GM20000 (cell line): ENCODE results near the gene ROS1.
"Not testable (repeated sequence)": the region's sequence is repeated elsewhere in the genome, so short reads cannot be mapped to it uniquely, and the experiment has no call there.

ENCODE experiments used
- DNase-seq: peaks from one replicate; pipeline ENCODE4 v3.0.0; 2012; ENCODE audit warnings: low spot score
- CTCF ChIP-seq: IDR thresholded peaks from 2 replicates; pipeline ENCODE4 v1.5.1; 2012; ENCODE audit warnings: mild to moderate bottlenecking, control low read depth; ENCODE audit errors: extremely low read depth, missing control alignments

ROS1 gene

GRCh38 chr6:117262799-117263198 lies 162.9 kb downstream of the ROS1 start:
- no peak for TF ChIP-seq CTCF
- DNase-seq: no peak

GRCh38 chr6:117253785-117254184 lies 172.0 kb downstream of the ROS1 start:
- no peak for TF ChIP-seq CTCF
- DNase-seq: no peak

- not testable (repeated sequence) for DNase-seq
These were observed 180.8 kb downstream of the ROS1 start for GRCh38 chr6:117244979-117245378.

- not testable (repeated sequence) for DNase-seq
These were observed 181.2 kb downstream of the ROS1 start for GRCh38 chr6:117244571-117244970.
